Adipocyte (in vitro differentiated cells): Measurements from ENCODE around the gene OR6C2.
"Not testable (repeated sequence)": the region's sequence is repeated elsewhere in the genome, so short reads cannot be mapped to it uniquely, and the experiment has no call there.

Source experiments
- DNase-seq: peaks from one replicate; pipeline ENCODE4 v3.0.0-alpha.2; 2015; ENCODE audit warnings: low read depth
- H3K27me3 ChIP-seq: replicated peaks from 2 replicates; pipeline ENCODE4 v1.7.0; 2013; ENCODE audit warnings: mild to moderate bottlenecking, low read length, moderate library complexity; ENCODE audit not compliant: control insufficient read depth, insufficient read depth
- H3K36me3 ChIP-seq: 2 replicates; pipeline ENCODE4 v1.7.0; 2013; ENCODE audit warnings: low read length, mild to moderate bottlenecking, moderate library complexity; ENCODE audit not compliant: control insufficient read depth, insufficient read depth, severe bottlenecking
- H3K4me1 ChIP-seq: 2 replicates; pipeline ENCODE4 v1.7.0; 2013; ENCODE audit warnings: mild to moderate bottlenecking, low read length, moderate library complexity; ENCODE audit not compliant: control insufficient read depth, insufficient read depth
- H3K4me3 ChIP-seq: 2 replicates; pipeline ENCODE4 v1.7.0; 2013; ENCODE audit warnings: mild to moderate bottlenecking, low read length, moderate library complexity
- H3K9ac ChIP-seq: 2 replicates; pipeline ENCODE4 v1.7.0; 2013; ENCODE audit warnings: mild to moderate bottlenecking, low read length, moderate library complexity
- H3K9me3 ChIP-seq: 2 replicates; pipeline ENCODE4 v1.7.0; 2013; ENCODE audit warnings: mild to moderate bottlenecking, low read length, moderate library complexity; ENCODE audit not compliant: control insufficient read depth

OR6C2 gene

GRCh38 chr12:55425954-55426353 lies 17.9 kb upstream of the OR6C2 start, which contains the start of gene OR6C76:
Gene OR6C76, plus strand, starts transcription at chr12:55426254. Its CDS starts 0 bp downstream, at chr12:55426254.
- no peaks in the 10 kb centered on the region for H3K9me3 ChIP-seq
- no peak within 1 kb of the TSS for H3K9ac ChIP-seq
- H3K4me3 ChIP-seq = no peak within 1 kb of the TSS
- no peaks in the 10 kb centered on the region for H3K36me3 ChIP-seq
- DNase-seq = no peak
- no peaks in the 10 kb centered on the region for H3K27me3 ChIP-seq
- H3K4me1 ChIP-seq = no peaks in the 10 kb centered on the region

DNA sequence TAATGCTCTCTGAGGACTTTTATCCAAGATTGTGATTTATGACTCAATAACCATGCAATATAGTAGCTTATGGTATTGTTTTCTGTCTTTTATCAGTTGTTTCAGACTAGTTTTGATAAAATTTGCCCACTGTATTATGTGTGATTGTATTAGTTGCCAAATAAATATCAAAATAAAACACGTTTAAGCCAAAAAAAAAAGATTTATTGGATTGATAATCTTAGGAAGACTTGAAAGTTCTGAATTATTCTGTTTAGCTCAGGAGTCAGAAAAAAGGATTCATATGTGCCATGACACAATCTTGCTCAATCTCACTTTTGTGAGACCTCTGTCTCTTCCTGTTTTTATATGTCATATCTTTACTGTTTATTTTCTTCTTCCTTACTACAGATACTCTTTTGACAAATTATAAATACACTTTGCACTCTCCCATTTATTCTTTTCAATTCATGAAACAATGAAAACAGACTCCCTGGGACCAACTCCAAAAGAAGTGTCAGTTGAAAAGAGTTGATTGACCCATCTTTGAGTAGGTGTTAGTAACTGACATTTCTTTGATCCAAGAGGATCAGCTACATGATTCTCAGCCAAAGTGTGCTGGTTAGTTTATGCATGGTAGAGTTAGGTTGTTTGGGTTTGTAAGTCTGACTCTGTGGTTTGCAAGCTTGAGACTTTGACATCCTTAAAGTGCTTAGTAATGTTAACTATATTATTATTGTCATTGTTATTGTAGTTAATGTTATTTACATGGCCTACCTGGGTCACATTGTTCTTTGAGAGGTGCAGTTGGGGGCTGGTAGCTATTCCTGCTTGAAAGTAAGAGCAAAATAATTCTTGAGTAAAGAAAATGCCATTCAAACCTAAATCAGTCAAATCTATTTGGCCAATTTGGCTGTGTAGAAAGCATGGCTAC lies 15.3 kb upstream of the OR6C2 start:
- H3K9me3 ChIP-seq = no peaks in the 10 kb centered on the region
- H3K4me3 ChIP-seq = no peak overlapping the region
- DNase-seq = no peak
- H3K27me3 ChIP-seq = no peaks in the 10 kb centered on the region
- H3K9ac ChIP-seq = no peak overlapping the region
- H3K36me3 ChIP-seq = no peaks in the 10 kb centered on the region
- no peaks in the 10 kb centered on the region for H3K4me1 ChIP-seq

- not testable (repeated sequence) for H3K4me3 ChIP-seq, H3K27me3 ChIP-seq, H3K36me3 ChIP-seq, H3K9ac ChIP-seq, DNase-seq, H3K9me3 ChIP-seq, H3K4me1 ChIP-seq
These were observed 2.6 kb upstream of the OR6C2 start for GRCh38 chr12:55441233-55441632.

DNA sequence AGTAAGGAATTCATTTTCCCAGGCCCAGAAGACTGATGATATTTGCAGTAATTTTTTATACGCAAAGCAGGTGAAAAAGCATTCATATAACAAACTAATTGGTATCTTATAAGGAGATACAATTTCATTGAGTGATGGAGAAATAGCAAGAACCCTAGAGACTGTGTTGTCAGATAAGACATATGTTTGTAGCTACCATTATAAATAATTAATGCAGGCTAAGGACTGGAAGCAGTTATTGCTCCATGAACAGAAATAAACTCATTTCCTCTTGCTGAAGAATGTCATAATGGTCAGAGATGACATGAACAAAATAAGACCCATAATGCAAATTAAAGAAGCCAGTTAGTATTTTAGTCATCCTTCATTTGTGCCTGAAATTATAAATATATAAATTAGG lies 1.5 kb downstream of the OR6C2 start:
- Histone ChIP-seq H3K4me1 (no peaks in the 10 kb centered on the region), H3K36me3 (no peaks in the 10 kb centered on the region), H3K4me3 (no peak overlapping the region), H3K9ac (no peak overlapping the region), H3K27me3 (no peaks in the 10 kb centered on the region), H3K9me3 (peaks cover 3% of the 10 kb centered on the region)
- DNase-seq = no peak

GRCh38 chr12:55446326-55446725 lies 2.5 kb downstream of the OR6C2 start:
- no peaks in the 10 kb centered on the region for H3K27me3 ChIP-seq
- H3K4me3 ChIP-seq = no peak overlapping the region
- no peak for DNase-seq
- H3K9ac ChIP-seq = no peak overlapping the region
- H3K36me3 ChIP-seq = no peaks in the 10 kb centered on the region
- H3K9me3 ChIP-seq = no peaks in the 10 kb centered on the region
- no peaks in the 10 kb centered on the region for H3K4me1 ChIP-seq

DNA sequence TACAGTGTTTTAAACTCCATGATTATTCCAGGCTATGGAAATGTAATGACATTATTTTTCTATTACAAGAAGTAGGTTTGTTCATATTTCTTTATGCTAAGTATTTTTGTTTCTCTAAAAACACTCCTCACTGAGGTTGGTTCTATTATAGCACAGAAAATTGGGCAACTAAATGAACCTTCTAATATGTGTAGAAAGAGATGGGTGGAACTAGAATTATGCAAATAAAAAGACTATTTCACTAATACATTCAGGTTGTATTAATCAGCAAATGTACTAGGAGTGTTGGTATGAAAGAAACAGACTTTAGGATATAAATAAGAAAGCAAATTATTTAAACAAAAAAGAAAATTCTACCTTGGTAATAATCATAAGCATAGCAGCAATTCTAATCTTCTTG lies 4.9 kb downstream of the OR6C2 start:
- no peaks in the 10 kb centered on the region for H3K27me3 ChIP-seq
- no peaks in the 10 kb centered on the region for H3K36me3 ChIP-seq
- DNase-seq = no peak
- H3K4me1 ChIP-seq = no peaks in the 10 kb centered on the region
- H3K9me3 ChIP-seq = no peaks in the 10 kb centered on the region
- H3K4me3 ChIP-seq = no peak overlapping the region
- H3K9ac ChIP-seq = no peak overlapping the region

- not testable (repeated sequence) for H3K4me1 ChIP-seq, H3K9ac ChIP-seq, H3K9me3 ChIP-seq, H3K4me3 ChIP-seq, H3K36me3 ChIP-seq, H3K27me3 ChIP-seq, DNase-seq
These were observed 21.1 kb downstream of the OR6C2 start for GRCh38 chr12:55464926-55465325.

DNA sequence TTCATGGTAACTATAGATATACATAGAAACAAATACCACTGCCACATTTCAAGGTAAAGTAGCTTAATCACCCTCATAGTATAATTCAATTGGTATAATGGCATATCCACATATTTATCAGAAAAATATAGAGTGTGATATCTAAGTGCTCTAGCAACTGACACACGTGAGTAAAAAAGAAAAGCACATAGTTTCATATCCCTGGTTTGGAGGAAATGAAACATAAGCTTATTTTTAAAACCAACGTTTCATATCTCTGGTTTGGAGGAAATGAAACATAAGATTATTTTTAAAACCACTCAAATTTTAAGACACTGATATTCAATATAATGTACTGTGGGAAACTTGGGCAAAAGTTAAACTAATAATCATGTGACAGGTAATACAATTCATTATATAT lies 24.0 kb downstream of the OR6C2 start:
- H3K4me1 ChIP-seq = no peaks in the 10 kb centered on the region
- no peak overlapping the region for H3K9ac ChIP-seq
- no peaks in the 10 kb centered on the region for H3K27me3 ChIP-seq
- H3K9me3 ChIP-seq = no peaks in the 10 kb centered on the region
- no peak overlapping the region for H3K4me3 ChIP-seq
- no peak for DNase-seq
- H3K36me3 ChIP-seq = no peaks in the 10 kb centered on the region

- Histone ChIP-seq H3K9ac (no peak overlapping the region), H3K4me3 (no peak overlapping the region), H3K36me3 (no peaks in the 10 kb centered on the region), H3K4me1 (no peaks in the 10 kb centered on the region), H3K9me3 (no peaks in the 10 kb centered on the region), H3K27me3 (no peaks in the 10 kb centered on the region)
- no peak for DNase-seq
These were observed 25.4 kb downstream of the OR6C2 start for GRCh38 chr12:55469291-55469690.

- no peaks in the 10 kb centered on the region for H3K27me3 ChIP-seq
- no peaks in the 10 kb centered on the region for H3K36me3 ChIP-seq
- no peak within 1 kb of the TSS for H3K9ac ChIP-seq
- no peak within 1 kb of the TSS for H3K4me3 ChIP-seq
- DNase-seq = no peak
- no peaks in the 10 kb centered on the region for H3K4me1 ChIP-seq
- no peaks in the 10 kb centered on the region for H3K9me3 ChIP-seq
These were observed 26.4 kb downstream of the OR6C2 start, which contains the start of gene OR6C70 for GRCh38 chr12:55470088-55470829. Gene OR6C70, minus strand, starts transcription at chr12:55470138. Its CDS starts 0 bp downstream, at chr12:55470138.

DNA sequence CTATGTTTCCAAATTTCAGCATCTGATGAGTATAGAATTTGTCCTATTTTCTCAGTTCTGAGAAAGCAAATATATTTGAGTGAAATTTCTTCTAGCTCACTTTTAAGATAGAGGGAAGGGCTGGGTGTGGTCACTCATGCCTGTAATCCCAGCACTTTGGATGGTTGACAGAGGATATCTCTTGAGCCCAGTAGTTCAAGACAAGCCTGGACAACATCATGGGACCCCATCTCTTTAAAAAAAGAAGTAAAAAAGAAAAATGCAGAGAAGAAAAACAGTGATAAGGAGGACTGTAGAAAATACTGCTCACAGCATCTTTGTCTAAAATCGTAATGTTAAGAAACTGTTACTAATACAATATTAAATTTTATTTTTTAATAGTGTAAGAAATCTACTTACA lies 28.4 kb downstream of the OR6C2 start:
- Histone ChIP-seq H3K27me3 (no peaks in the 10 kb centered on the region), H3K4me3 (no peak overlapping the region), H3K4me1 (no peaks in the 10 kb centered on the region), H3K36me3 (no peaks in the 10 kb centered on the region), H3K9ac (no peak overlapping the region), H3K9me3 (no peaks in the 10 kb centered on the region)
- no peak for DNase-seq
